Upper lobe of left lung (tissue), 6 donors: ENCODE results near the gene PLXNB1. TPM values are rescaled to one million over a fixed set of nuclear protein-coding genes. Genes with fewer than 3 reads are reported as not detected.

Experiments used
- ATAC-seq, 2 donors: fragments of 200-7000 bp; cut with Tn5 transposase; one replicate each; pipeline ENCODE4 v1.9.1; 2022; ENCODE audit warnings: mild to moderate bottlenecking in 2 of 2, moderate library complexity in 2 of 2; ENCODE audit not compliant: low FRiP score in 2 of 2
- DNase-seq, 2 donors: peaks; one replicate each; pipeline ENCODE4 v3.0.0-alpha.2; 2019 to 2020
- H3K27ac ChIP-seq, 4 donors: fragments of 200-600 bp; sonication (generic); one replicate each; pipeline ENCODE4 v1.5.1; 2016 to 2019
- H3K27me3 ChIP-seq, 4 donors: fragments of 200-600 bp; sonication (generic); one replicate each; pipeline ENCODE4 v1.5.1; 2017 to 2019
- H3K36me3 ChIP-seq, 4 donors: fragments of 200-600 bp; sonication (generic); one replicate each; pipeline ENCODE4 v1.5.1; 2016 to 2019
- H3K4me1 ChIP-seq, 4 donors: fragments of 200-600 bp; sonication (generic); one replicate each; pipeline ENCODE4 v1.5.1; 2018 to 2019
- H3K4me3 ChIP-seq, 4 donors: fragments of 200-600 bp; sonication (generic); one replicate each; pipeline ENCODE4 v1.5.1; 2017 to 2019; ENCODE audit warnings: mild to moderate bottlenecking in 2 of 4, moderate library complexity in 1 of 4
- H3K9me3 ChIP-seq, 4 donors: fragments of 200-600 bp; sonication (generic); one replicate each; pipeline ENCODE4 v1.5.1; 2018 to 2019
- CTCF ChIP-seq, 6 experiments: fragments of 450-650 bp in 4 of 6; fragments of 200-600 bp in 2 of 6; sonication (generic) in 2 of 6; IDR thresholded peaks; one replicate each; pipeline ENCODE4 v1.5.1; 2016 to 2019; ENCODE audit warnings: antibody characterized with exemption in 6 of 6
- EP300 ChIP-seq, 4 donors: sonication (generic); formaldehyde crosslinking; IDR thresholded peaks; one replicate each; pipeline ENCODE4 v1.5.1; 2017; ENCODE audit warnings: antibody characterized with exemption in 4 of 4, control low read depth in 2 of 4
- POLR2A ChIP-seq, 4 donors: fragments of 450-650 bp; IDR thresholded peaks; one replicate each; pipeline ENCODE4 v1.5.1; 2016 to 2017; ENCODE audit warnings: antibody characterized with exemption in 4 of 4, mild to moderate bottlenecking in 2 of 4
- POLR2AphosphoS5 ChIP-seq, 2 donors: sonication (generic); formaldehyde crosslinking; IDR thresholded peaks; one replicate each; pipeline ENCODE4 v1.5.1; 2017; ENCODE audit warnings: antibody characterized with exemption in 2 of 2
- WGBS, 2 donors: methylation state at CpG; one replicate each; pipeline ENCODE4 v1.1.5; 2017 to 2018; 5-methylcytosine and 5-hydroxymethylcytosine counted together
- total RNA-seq, 6 donors: library from RNA; depleted of rRNA in 4 of 6; stranded (reverse); fragments of >200 nt in 4 of 6; gene quantifications; one replicate each; pipeline versions ENCODE4 v1.1.0 to v1.2.1, GENCODE V29; 2016 to 2021
- donor health status: DM: no; HTN: no; CAD: no; lungs with moderate emphysema.
- donor health status: DM: no; HTN: yes; CAD: no; lungs with severe emphysema.

Gene PLXNB1
- total RNA-seq, 6 donors from 2014 or later, result 91.2 to 588 (median 123) TPM

GRCh38 chr3:48414376-48415250 is 15.3 kb downstream of the PLXNB1 start:
- no peak for DNase-seq
- no peak for TF ChIP-seq POLR2A (IDR thresholded peaks at IDR 0.05)
- no peak for TF ChIP-seq EP300 (IDR thresholded peaks at IDR 0.05)
- no peak for TF ChIP-seq CTCF (IDR thresholded peaks at IDR 0.05)
- no peak for TF ChIP-seq POLR2AphosphoS5 (IDR thresholded peaks at IDR 0.05)
- Histone ChIP-seq H3K27ac (no peak overlapping the region), H3K36me3 (peaks cover 5 to 97% (median 79%) of the 10 kb centered on the region in 4 donors), H3K9me3 (no peaks in the 10 kb centered on the region), H3K27me3 (no peaks in the 10 kb centered on the region), H3K4me3 (no peak overlapping the region), H3K4me1 (no peaks in the 10 kb centered on the region)
- 89 to 96% methylated on average over 11 to 25 of the region's 25 CpGs for WGBS, 2 donors
- ATAC-seq, result no peak

- Histone ChIP-seq H3K9me3 (no peaks in the 10 kb centered on the region), H3K27me3 (no peaks in the 10 kb centered on the region), H3K4me1 (no peaks in the 10 kb centered on the region), H3K36me3 (peaks cover 9 to 97% (median 81%) of the 10 kb centered on the region in 4 donors), H3K4me3 (no peak overlapping the region), H3K27ac (no peak overlapping the region)
- ATAC-seq (no peak), DNase-seq (peak in 1 of 2 donors; percentile 62)
- no peak for TF ChIP-seq POLR2A (IDR thresholded peaks at IDR 0.05)
- TF ChIP-seq POLR2AphosphoS5 (IDR thresholded peaks at IDR 0.05), result no peak
- TF ChIP-seq CTCF (IDR thresholded peaks at IDR 0.05), result no peak
- no peak for TF ChIP-seq EP300 (IDR thresholded peaks at IDR 0.05)
- WGBS, 2 donors, result 94 to 95% methylated on average over 6 to 14 of the region's 14 CpGs
These were observed 16.3 kb downstream of the PLXNB1 start for GRCh38 chr3:48413611-48414010.

GRCh38 chr3:48413086-48413485 is 16.8 kb downstream of the PLXNB1 start:
- TF ChIP-seq EP300 (IDR thresholded peaks at IDR 0.05), result no peak
- TF ChIP-seq CTCF (IDR thresholded peaks at IDR 0.05), result no peak
- no peak for TF ChIP-seq POLR2AphosphoS5 (IDR thresholded peaks at IDR 0.05)
- no peak for TF ChIP-seq POLR2A (IDR thresholded peaks at IDR 0.05)
- H3K9me3 ChIP-seq, result no peaks in the 10 kb centered on the region
- no peaks in the 10 kb centered on the region for H3K27me3 ChIP-seq
- H3K4me3 ChIP-seq, result no peak overlapping the region
- ATAC-seq (no peak), DNase-seq (no peak)
- peaks cover 9 to 96% (median 79%) of the 10 kb centered on the region in 4 donors for H3K36me3 ChIP-seq
- no peak overlapping the region for H3K27ac ChIP-seq
- H3K4me1 ChIP-seq, result no peaks in the 10 kb centered on the region
- 89 to 90% methylated on average over 8 of the region's 8 CpGs for WGBS, 2 donors

GRCh38 chr3:48412375-48413001 is 17.4 kb downstream of the PLXNB1 start:
- no peak overlapping the region for H3K4me3 ChIP-seq
- no peak overlapping the region for H3K27ac ChIP-seq
- H3K27me3 ChIP-seq, result no peaks in the 10 kb centered on the region
- ATAC-seq (no peak), DNase-seq (peak in 1 of 2 donors; percentile 59)
- WGBS, 2 donors, result 94 to 95% methylated on average over 13 to 19 of the region's 19 CpGs
- peaks cover 9 to 97% (median 75%) of the 10 kb centered on the region in 4 donors for H3K36me3 ChIP-seq
- no peaks in the 10 kb centered on the region for H3K9me3 ChIP-seq
- H3K4me1 ChIP-seq, result no peaks in the 10 kb centered on the region
- TF ChIP-seq POLR2A (IDR thresholded peaks at IDR 0.05), result no peak
- TF ChIP-seq POLR2AphosphoS5 (IDR thresholded peaks at IDR 0.05), result no peak
- TF ChIP-seq CTCF (IDR thresholded peaks at IDR 0.05), result no peak
- no peak for TF ChIP-seq EP300 (IDR thresholded peaks at IDR 0.05)
